Mesothelial cell of epicardium (in vitro differentiated cells): Measurements from ENCODE around the gene ATP2C2. TPM values are rescaled to one million over a fixed set of nuclear protein-coding genes. Genes with fewer than 3 reads are reported as not detected.
A peak's percentile ranks its signal among the peaks of the same experiment; 100 is the strongest.

Experiments used
- DNase-seq, 2 experiments: peaks; one replicate each; pipeline ENCODE4 v3.0.0; 2021; ENCODE audit warnings: low spot score in 2 of 2; ENCODE audit not compliant: unreplicated experiment in 2 of 2
- H3K27ac Mint-ChIP-seq: 2 replicates; pipeline ENCODE4 v1.8.0; 2021; ENCODE audit warnings: mixed read lengths
- H3K27me3 Mint-ChIP-seq: 2 replicates; pipeline ENCODE4 v1.8.0; 2021; ENCODE audit warnings: low read depth, mixed read lengths
- H3K36me3 Mint-ChIP-seq: 2 replicates; pipeline ENCODE4 v1.8.0; 2021; ENCODE audit warnings: mixed read lengths
- H3K4me1 Mint-ChIP-seq: 2 replicates; pipeline ENCODE4 v1.8.0; 2021; ENCODE audit warnings: mixed read lengths
- H3K4me3 Mint-ChIP-seq: 2 replicates; pipeline ENCODE4 v1.8.0; 2021; ENCODE audit warnings: mild to moderate bottlenecking, moderate library complexity, mixed read lengths
- H3K9me3 Mint-ChIP-seq: 2 replicates; pipeline ENCODE4 v1.8.0; 2021; ENCODE audit warnings: mixed read lengths
- total RNA-seq: library from RNA; stranded (reverse); gene quantifications from 3 replicates; pipeline ENCODE4 v1.2.1, GENCODE V29; 2021
- TF ChIP-seq, protein P1 (sequence below): fragments of 200-600 bp; sonication (generic); IDR thresholded peaks from one replicate; pipeline ENCODE4 v1.5.0; 2021; ENCODE audit warnings: antibody characterized with exemption; ENCODE audit not compliant: unreplicated experiment

ATP2C2 gene
- total RNA-seq, 1 donor from 2014 or later, result 47.7 TPM

DNA sequence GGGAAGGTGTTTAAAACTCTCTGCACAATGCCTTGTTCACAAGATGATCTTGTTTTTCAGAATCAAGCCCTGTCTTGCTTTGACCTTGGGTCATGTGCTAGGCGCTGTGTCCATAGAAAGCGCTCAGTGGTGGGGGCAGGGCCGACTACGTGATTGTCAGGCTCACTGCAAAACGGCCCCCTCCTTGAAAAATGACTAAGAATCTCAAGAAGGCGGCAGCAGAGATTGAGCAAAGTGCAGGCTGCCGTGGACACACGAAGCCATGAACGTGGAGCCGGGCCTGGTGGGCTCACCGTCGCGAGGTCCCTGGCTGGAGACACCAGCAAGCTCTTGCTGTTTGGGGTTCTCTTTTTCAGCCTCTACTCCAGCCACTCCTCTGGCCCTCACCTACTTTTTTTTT is 10.2 kb downstream of the ATP2C2 start:
- TF ChIP-seq, protein P1, sequence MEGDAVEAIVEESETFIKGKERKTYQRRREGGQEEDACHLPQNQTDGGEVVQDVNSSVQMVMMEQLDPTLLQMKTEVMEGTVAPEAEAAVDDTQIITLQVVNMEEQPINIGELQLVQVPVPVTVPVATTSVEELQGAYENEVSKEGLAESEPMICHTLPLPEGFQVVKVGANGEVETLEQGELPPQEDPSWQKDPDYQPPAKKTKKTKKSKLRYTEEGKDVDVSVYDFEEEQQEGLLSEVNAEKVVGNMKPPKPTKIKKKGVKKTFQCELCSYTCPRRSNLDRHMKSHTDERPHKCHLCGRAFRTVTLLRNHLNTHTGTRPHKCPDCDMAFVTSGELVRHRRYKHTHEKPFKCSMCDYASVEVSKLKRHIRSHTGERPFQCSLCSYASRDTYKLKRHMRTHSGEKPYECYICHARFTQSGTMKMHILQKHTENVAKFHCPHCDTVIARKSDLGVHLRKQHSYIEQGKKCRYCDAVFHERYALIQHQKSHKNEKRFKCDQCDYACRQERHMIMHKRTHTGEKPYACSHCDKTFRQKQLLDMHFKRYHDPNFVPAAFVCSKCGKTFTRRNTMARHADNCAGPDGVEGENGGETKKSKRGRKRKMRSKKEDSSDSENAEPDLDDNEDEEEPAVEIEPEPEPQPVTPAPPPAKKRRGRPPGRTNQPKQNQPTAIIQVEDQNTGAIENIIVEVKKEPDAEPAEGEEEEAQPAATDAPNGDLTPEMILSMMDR, result no peak
- Mint-ChIP-seq H3K4me3 (no peak overlapping the region), H3K36me3 (no peaks in the 10 kb centered on the region), H3K27me3 (peaks cover 4% of the 10 kb centered on the region), H3K27ac (no peak overlapping the region), H3K9me3 (no peaks in the 10 kb centered on the region), H3K4me1 (peaks cover 24% of the 10 kb centered on the region)
- no peak for DNase-seq

DNA sequence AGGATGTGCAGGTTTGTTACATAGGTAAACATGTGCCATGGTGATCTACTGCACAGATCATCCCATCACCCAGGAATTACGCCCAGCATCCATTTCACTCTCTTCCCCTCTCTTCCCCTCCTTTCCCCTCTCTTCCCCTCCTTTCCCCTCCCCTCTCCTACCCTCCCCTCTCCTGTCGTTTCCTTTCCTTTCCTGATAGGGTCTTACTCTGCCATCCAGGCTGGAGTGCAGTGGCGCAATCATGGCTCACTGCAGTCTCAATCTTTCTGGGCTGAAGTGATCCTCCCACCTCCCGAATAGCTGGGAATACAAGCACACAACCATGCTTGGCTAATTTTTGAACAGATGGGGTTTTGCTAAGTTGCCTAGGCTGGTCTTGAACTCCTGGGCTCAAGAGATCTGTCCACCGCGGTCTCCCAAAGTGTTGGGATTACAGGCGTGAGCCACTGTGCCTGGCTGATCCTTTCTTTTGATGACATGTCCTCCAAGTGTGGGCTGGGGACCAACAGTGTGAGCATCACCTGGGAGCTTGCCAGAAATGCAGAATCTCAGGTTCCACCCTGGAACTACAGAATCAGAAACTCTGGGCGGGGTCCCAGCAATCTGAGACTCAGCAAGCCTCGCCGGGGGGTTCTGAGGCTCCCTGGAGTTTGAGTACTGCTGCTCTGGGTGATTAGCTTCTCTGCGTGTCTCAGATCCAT is 10.8 kb downstream of the ATP2C2 start:
- Mint-ChIP-seq H3K9me3 (peaks cover 2% of the 10 kb centered on the region), H3K4me1 (peaks cover 20% of the 10 kb centered on the region), H3K27me3 (peaks cover 4% of the 10 kb centered on the region), H3K4me3 (no peak overlapping the region), H3K36me3 (no peaks in the 10 kb centered on the region), H3K27ac (peak overlapping the region; percentile 47)
- no peak for DNase-seq
- TF ChIP-seq, protein P1, result no peak

DNA sequence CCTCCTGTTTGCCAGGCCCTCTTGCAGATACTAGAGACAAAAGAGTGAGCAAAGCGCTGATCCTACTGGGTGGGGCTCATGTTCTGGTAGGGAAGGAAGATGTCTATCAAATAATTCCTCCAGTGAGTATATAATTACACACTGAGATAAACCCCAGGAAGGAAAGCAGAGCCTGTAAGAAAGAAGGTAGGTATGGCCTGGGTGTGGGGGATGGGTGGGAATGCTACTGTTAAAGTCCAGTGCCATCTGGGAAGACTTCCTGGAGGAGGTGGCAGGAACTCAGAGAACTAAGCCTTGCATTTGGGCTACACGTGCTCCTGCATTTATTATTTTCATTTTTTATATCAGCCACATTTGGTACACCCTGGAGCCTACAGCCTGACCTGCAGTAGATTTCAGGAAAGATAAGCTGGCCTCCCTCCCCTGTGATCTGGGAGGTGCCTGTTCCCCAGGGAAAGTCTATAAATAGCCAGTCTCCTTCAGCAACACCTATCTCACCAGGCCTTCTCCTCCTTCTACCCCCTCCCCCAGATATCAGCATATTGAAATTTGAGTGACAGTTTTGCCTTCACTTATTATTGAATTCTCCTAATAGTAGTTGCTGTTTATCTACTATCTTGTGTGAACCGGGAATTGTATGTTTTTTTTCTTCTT is 11.5 kb downstream of the ATP2C2 start:
- Mint-ChIP-seq H3K4me3 (no peak overlapping the region), H3K4me1 (peaks cover 20% of the 10 kb centered on the region), H3K27ac (peak overlapping the region; percentile 61), H3K27me3 (peaks cover 4% of the 10 kb centered on the region), H3K9me3 (peaks cover 7% of the 10 kb centered on the region), H3K36me3 (no peaks in the 10 kb centered on the region)
- no peak for DNase-seq
- TF ChIP-seq, protein P1, result no peak

DNA sequence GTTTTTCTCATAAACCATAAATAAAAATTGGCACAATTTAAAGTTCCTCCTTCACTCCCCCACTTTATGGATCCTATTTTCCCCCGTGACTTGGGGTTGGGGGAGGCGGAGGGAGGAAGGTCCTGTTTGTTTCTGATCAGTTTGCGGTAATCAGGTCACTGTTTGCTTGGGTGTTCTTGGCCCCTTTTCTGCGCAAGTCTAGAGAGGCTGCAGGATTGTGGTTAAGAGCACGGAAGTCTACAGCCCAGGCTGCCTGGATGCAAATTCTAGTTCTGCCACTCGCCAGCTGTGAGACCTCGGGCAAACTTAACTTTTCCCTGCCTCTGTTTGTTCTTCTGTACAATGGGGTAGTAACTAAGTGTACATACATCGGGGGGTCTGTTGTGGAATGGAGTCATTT is 12.1 kb downstream of the ATP2C2 start:
- TF ChIP-seq, protein P1, result no peak
- no peak overlapping the region for H3K4me3 Mint-ChIP-seq
- peaks cover 20% of the 10 kb centered on the region for H3K4me1 Mint-ChIP-seq
- H3K9me3 Mint-ChIP-seq, result peaks cover 13% of the 10 kb centered on the region
- H3K36me3 Mint-ChIP-seq, result no peaks in the 10 kb centered on the region
- peak overlapping the region; percentile 61 for H3K27ac Mint-ChIP-seq
- DNase-seq, result no peak
- peaks cover 4% of the 10 kb centered on the region for H3K27me3 Mint-ChIP-seq

DNA sequence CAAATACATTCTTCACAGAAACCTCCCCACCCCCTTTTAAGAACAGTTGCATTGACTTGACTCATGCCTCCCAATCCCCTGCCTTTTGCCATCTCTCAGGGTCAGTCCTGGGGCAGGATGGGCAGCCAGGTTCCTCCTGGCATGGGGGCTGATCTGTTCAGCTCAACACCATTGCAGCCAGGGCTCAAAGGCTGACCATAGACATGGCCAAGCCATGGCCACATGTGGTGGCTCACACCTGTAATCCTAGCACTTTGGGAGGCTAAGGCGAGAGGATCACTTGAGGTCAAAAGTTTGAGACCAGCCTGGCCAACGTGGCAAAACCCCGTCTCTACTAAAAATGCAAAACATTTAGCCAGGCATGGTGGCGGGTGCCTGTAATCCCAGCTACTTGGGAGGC is 14.1 kb downstream of the ATP2C2 start:
- TF ChIP-seq, protein P1, result no peak
- H3K27ac Mint-ChIP-seq, result no peak overlapping the region
- H3K4me1 Mint-ChIP-seq, result peaks cover 15% of the 10 kb centered on the region
- H3K27me3 Mint-ChIP-seq, result no peaks in the 10 kb centered on the region
- no peak overlapping the region for H3K4me3 Mint-ChIP-seq
- H3K9me3 Mint-ChIP-seq, result peaks cover 16% of the 10 kb centered on the region
- DNase-seq, result no peak
- no peaks in the 10 kb centered on the region for H3K36me3 Mint-ChIP-seq
